ENCODE measurements around the gene TFDP2. TPM values are rescaled to one million over a fixed set of nuclear protein-coding genes. Genes with fewer than 3 reads are reported as not detected.

The TFDP2 gene
- total RNA-seq, 1 experiment from 2014 or later, result 48.2 TPM

GRCh38 chr3:142151240-142151639 is 1.9 kb upstream of the TFDP2 start:
- H3K4me1 ChIP-seq (replicated peaks; ENCODE audit: insufficient read depth), result peaks cover 11% of the 10 kb centered on the region
- H3K4me3 ChIP-seq, result no peak overlapping the region
- no peak overlapping the region for H3K4me2 ChIP-seq
- intact Hi-C loops (cut with micrococcal nuclease; ENCODE audit: unreplicated experiment), result no loop called here
- H3K36me3 ChIP-seq (ENCODE audit: low read depth), result no peaks in the 10 kb centered on the region
- peaks cover 3% of the 10 kb centered on the region; the same call in 1 of the 2 replicates for H3F3A ChIP-seq (ENCODE audit: insufficient read depth, low read depth)
- no peak for TF ChIP-seq CTCF (conservative IDR thresholded peaks at IDR 0.05)
- TF ChIP-seq EZH2 (IDR thresholded peaks at IDR 0.05; ENCODE audit: low read depth), result no peak
- ChIA-PET POLR2A (ENCODE audit: unreplicated experiment) (no interaction called here), CTCF (no interaction called here)
- DNase-seq, result no peak
- H3K9me2 ChIP-seq (ENCODE audit: insufficient read depth), result no peaks in the 10 kb centered on the region
- H3K27me3 ChIP-seq (ENCODE audit: insufficient read depth, low read depth), result no peaks in the 10 kb centered on the region
- 0 out of 2 replicates have a peak, but pooled peaks cover 4% of the 10 kb centered on the region for H3K79me2 ChIP-seq (ENCODE audit: low read depth)
- H3K9me3 ChIP-seq (ENCODE audit: insufficient read depth, low read depth), result no peaks in the 10 kb centered on the region
- H4K20me1 ChIP-seq (ENCODE audit: insufficient read depth), result 0 out of 2 replicates have a peak, but pooled peaks cover 5% of the 10 kb centered on the region
- H2AFZ ChIP-seq, result no peak overlapping the region
- no peak overlapping the region for H3K27ac ChIP-seq
- no TSS peak for BruUV-seq (replicated peaks)

- ChIA-PET POLR2A (ENCODE audit: unreplicated experiment) (no interaction called here), CTCF (no interaction called here)
- peaks cover 11% of the 10 kb centered on the region for H3K4me1 ChIP-seq (replicated peaks; ENCODE audit: insufficient read depth)
- no peak overlapping the region for H3K27ac ChIP-seq
- BruUV-seq (replicated peaks), result no TSS peak
- no peaks in the 10 kb centered on the region for H3K9me2 ChIP-seq (ENCODE audit: insufficient read depth)
- no peak overlapping the region for H3K4me2 ChIP-seq
- TF ChIP-seq EZH2 (IDR thresholded peaks at IDR 0.05; ENCODE audit: low read depth) (no peak), CTCF (conservative IDR thresholded peaks at IDR 0.05) (no peak)
- H3K27me3 ChIP-seq (ENCODE audit: insufficient read depth, low read depth), result no peaks in the 10 kb centered on the region
- H3F3A ChIP-seq (ENCODE audit: insufficient read depth, low read depth), result peaks cover 3% of the 10 kb centered on the region; the same call in 1 of the 2 replicates
- H3K79me2 ChIP-seq (ENCODE audit: low read depth), result 0 out of 2 replicates have a peak, but pooled peaks cover 4% of the 10 kb centered on the region
- DNase-seq, result no peak
- H3K9me3 ChIP-seq (ENCODE audit: insufficient read depth, low read depth), result no peaks in the 10 kb centered on the region
- 0 out of 2 replicates have a peak, but pooled peaks cover 5% of the 10 kb centered on the region for H4K20me1 ChIP-seq (ENCODE audit: insufficient read depth)
- H2AFZ ChIP-seq, result no peak overlapping the region
- intact Hi-C loops (cut with micrococcal nuclease; ENCODE audit: unreplicated experiment), result no loop called here
- H3K4me3 ChIP-seq, result no peak overlapping the region
- H3K36me3 ChIP-seq (ENCODE audit: low read depth), result no peaks in the 10 kb centered on the region
These were observed 927 bp upstream of the TFDP2 start for GRCh38 chr3:142150271-142150670.

- no peaks in the 10 kb centered on the region for H3K36me3 ChIP-seq (ENCODE audit: low read depth)
- ChIA-PET POLR2A (ENCODE audit: unreplicated experiment) (no interaction called here), CTCF (no interaction called here)
- peak overlapping the region; percentile 92 for H3K4me2 ChIP-seq
- 0 out of 2 replicates have a peak, but pooled peaks cover 4% of the 10 kb centered on the region for H3K79me2 ChIP-seq (ENCODE audit: low read depth)
- peak overlapping the region; percentile 96 for H2AFZ ChIP-seq
- H3K4me3 ChIP-seq, result peak overlapping the region; percentile 91; the same call in 1 of the 2 replicates
- BruUV-seq (replicated peaks), result no TSS peak
- H3K4me1 ChIP-seq (replicated peaks; ENCODE audit: insufficient read depth), result peaks cover 11% of the 10 kb centered on the region
- TF ChIP-seq EZH2 (IDR thresholded peaks at IDR 0.05; ENCODE audit: low read depth), result no peak
- no peak for TF ChIP-seq CTCF (conservative IDR thresholded peaks at IDR 0.05)
- H3F3A ChIP-seq (ENCODE audit: insufficient read depth, low read depth), result peaks cover 3% of the 10 kb centered on the region; the same call in 1 of the 2 replicates
- H3K27me3 ChIP-seq (ENCODE audit: insufficient read depth, low read depth), result no peaks in the 10 kb centered on the region
- H3K9me2 ChIP-seq (ENCODE audit: insufficient read depth), result no peaks in the 10 kb centered on the region
- H4K20me1 ChIP-seq (ENCODE audit: insufficient read depth), result 0 out of 2 replicates have a peak, but pooled peaks cover 5% of the 10 kb centered on the region
- intact Hi-C loops (cut with micrococcal nuclease; ENCODE audit: unreplicated experiment), result no loop called here
- no peaks in the 10 kb centered on the region for H3K9me3 ChIP-seq (ENCODE audit: insufficient read depth, low read depth)
- no peak overlapping the region for H3K27ac ChIP-seq
- DNase-seq, result no peak
These were observed 289 bp upstream of the TFDP2 start for GRCh38 chr3:142149673-142149992.
